CD4-positive, alpha-beta memory T cell (primary cell): ENCODE results near the gene ITSN1. TPM values are rescaled to one million over a fixed set of nuclear protein-coding genes. Genes with fewer than 3 reads are reported as not detected.
"Not testable (repeated sequence)": the region's sequence is repeated elsewhere in the genome, so short reads cannot be mapped to it uniquely, and the experiment has no call there.

Source experiments
- CTCF ChIA-PET: fragments of 350-600 bp; sonication (Branson Sonifier 250); formaldehyde crosslinking; loops from one replicate; lab custom pipeline; 2021; ENCODE audit warnings: inconsistent platforms; ENCODE audit not compliant: partially characterized antibody; lab: Charles Lee
- POLR2A ChIA-PET: fragments of 350-600 bp; sonication (Branson Sonifier 250); formaldehyde crosslinking; loops from one replicate; lab custom pipeline; 2021; ENCODE audit not compliant: partially characterized antibody; lab: Charles Lee
- DNase-seq, 5 donors: peaks; one replicate each; pipeline versions ENCODE4 v3.0.0 to v3.0.0-alpha.2; 2020 to 2022; ENCODE audit warnings: mixed read lengths in 1 of 5
- H3K27ac ChIP-seq: one replicate; pipeline ENCODE4 v1.7.0; 2013; ENCODE audit warnings: low read depth, low read length
- H3K27me3 ChIP-seq: 2 replicates; pipeline ENCODE4 v1.7.0; 2013; ENCODE audit warnings: mild to moderate bottlenecking, low read length, moderate library complexity; ENCODE audit not compliant: insufficient read depth
- H3K36me3 ChIP-seq: 2 replicates; pipeline ENCODE4 v1.7.0; 2013; ENCODE audit warnings: mild to moderate bottlenecking, low read length, moderate library complexity; ENCODE audit not compliant: insufficient read depth
- H3K4me1 ChIP-seq: 2 replicates; pipeline ENCODE4 v1.7.0; 2013; ENCODE audit warnings: mild to moderate bottlenecking, low read length, moderate library complexity; ENCODE audit not compliant: insufficient read depth
- H3K4me3 ChIP-seq, 2 donors: one replicate each; pipeline ENCODE4 v1.7.0; 2013; ENCODE audit warnings: low read length in 2 of 2, mild to moderate bottlenecking in 1 of 2
- H3K9me3 ChIP-seq, 2 donors: one replicate each; pipeline ENCODE4 v1.7.0; 2013; ENCODE audit warnings: low read length in 2 of 2, control low read depth in 1 of 2; ENCODE audit not compliant: control insufficient read depth in 1 of 2
- H3K27ac Mint-ChIP-seq, 7 donors: one replicate each; pipeline ENCODE4 v1.8.0; 2020 to 2021; ENCODE audit warnings: mixed read lengths in 7 of 7, mild to moderate bottlenecking in 6 of 7, inconsistent platforms in 3 of 7, moderate library complexity in 3 of 7
- H3K27me3 Mint-ChIP-seq, 2 donors: one replicate each; pipeline ENCODE4 v1.8.0; 2020 to 2021; ENCODE audit warnings: mixed read lengths in 2 of 2
- H3K36me3 Mint-ChIP-seq, 2 donors: one replicate each; pipeline ENCODE4 v1.8.0; 2020 to 2021; ENCODE audit warnings: mixed read lengths in 2 of 2, inconsistent platforms in 1 of 2, mild to moderate bottlenecking in 1 of 2
- H3K4me1 Mint-ChIP-seq, 4 donors: one replicate each; pipeline ENCODE4 v1.8.0; 2020 to 2021; ENCODE audit warnings: mixed read lengths in 4 of 4, mild to moderate bottlenecking in 1 of 4
- H3K4me3 Mint-ChIP-seq, 8 donors: one replicate each; pipeline ENCODE4 v1.8.0; 2020 to 2021; ENCODE audit warnings: mixed read lengths in 8 of 8, mild to moderate bottlenecking in 7 of 8, moderate library complexity in 6 of 8, inconsistent platforms in 3 of 8
- H3K9me3 Mint-ChIP-seq, 8 donors: one replicate each; pipeline ENCODE4 v1.8.0; 2020 to 2021; ENCODE audit warnings: mixed read lengths in 8 of 8, mild to moderate bottlenecking in 5 of 8, inconsistent platforms in 3 of 8, moderate library complexity in 1 of 8
- intact Hi-C: fragments of 100-400 bp; cut with micrococcal nuclease; formaldehyde crosslinking; loops from one replicate; pipeline ENCODE4 v1.15.1; 2023
- polyA plus RNA-seq, 2 donors: library from polyadenylated mRNA; unstranded; fragments of 300-500 nt; fragmentation: Illumina TruSeq; gene quantifications; one replicate each; pipeline ENCODE4 v1.2.3, GENCODE V29; 2021
- total RNA-seq, 2 experiments: library from RNA; stranded (reverse); gene quantifications; one replicate each; pipeline ENCODE4 v1.2.3, GENCODE V29; 2021

Gene ITSN1
- total and polyA plus RNA-seq, 4 experiments from 2014 or later = 1.0 to 3.9 (median 3.0) TPM

DNA sequence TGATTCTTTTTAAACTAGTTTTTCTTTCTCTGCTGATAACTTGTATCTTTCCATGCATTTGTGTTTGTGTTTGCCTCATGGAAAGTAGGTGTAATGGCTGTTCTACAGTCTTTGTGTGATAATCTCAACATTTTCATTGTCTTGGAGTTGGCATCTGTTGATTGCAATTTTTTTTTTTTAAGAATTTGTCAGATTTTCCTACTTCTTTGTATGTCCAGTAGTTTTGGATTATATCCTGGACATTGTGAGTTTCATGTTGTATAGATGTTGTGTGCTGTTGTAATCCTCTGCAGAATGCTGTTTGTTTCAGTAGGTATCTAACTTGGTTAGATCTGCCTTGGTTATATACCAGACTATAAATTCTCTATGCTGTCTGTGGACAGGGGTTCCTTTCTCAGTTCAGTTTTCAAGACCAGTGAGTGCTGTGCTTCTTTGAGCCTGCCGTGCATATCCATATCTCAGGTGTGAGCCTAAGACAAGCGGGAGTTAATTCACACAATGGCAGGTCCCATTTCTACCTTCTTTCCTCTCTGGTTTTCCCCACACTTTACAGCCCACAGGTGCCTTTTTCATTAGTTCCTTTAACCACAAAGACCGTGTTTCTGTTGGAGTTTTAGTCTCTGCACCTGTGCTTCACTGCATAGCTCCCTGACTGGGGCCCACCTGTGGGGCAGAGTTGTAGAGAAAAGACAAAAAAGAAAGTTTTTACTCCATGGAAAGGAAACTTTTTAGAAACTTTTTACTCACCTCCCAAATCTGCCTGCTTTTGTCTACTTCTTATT is 69.9 kb downstream of the ITSN1 start:
- H3K9me3 ChIP-seq = no peaks in the 10 kb centered on the region
- ChIA-PET POLR2A (no interaction called here), CTCF (no interaction called here)
- H3K36me3 ChIP-seq = no peaks in the 10 kb centered on the region
- Mint-ChIP-seq H3K4me3 (no peak overlapping the region), H3K4me1 (no peaks in the 10 kb centered on the region), H3K9me3 (peaks cover 0 to 17% (median 8%) of the 10 kb centered on the region in 8 donors), H3K27ac (no peak overlapping the region), H3K27me3 (peaks cover 0 to 2% of the 10 kb centered on the region in 2 donors), H3K36me3 (peaks cover 4 to 9% of the 10 kb centered on the region in 2 donors)
- DNase-seq = no peak
- H3K27ac ChIP-seq = no peak overlapping the region
- no peaks in the 10 kb centered on the region for H3K4me1 ChIP-seq
- H3K27me3 ChIP-seq = no peaks in the 10 kb centered on the region
- H3K4me3 ChIP-seq = no peak overlapping the region
- intact Hi-C loops = no loop called here

DNA sequence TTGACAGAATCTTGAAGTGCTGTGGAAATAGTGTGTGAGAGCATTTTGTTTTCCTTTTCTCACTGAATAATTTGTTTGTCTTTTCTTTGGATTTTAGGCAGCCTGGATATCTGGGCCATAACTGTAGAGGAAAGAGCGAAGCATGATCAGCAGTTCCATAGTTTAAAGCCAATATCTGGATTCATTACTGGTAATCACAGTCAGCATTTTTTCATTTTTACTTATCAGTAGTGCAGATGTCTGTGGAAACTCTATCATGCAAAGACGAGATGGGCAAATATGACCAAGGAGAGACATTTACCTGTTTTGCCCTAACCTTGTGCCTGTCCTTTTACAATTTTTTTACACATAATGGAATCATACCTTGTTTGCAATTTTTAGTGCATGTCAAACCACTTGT is 78.8 kb downstream of the ITSN1 start:
- Mint-ChIP-seq H3K4me3 (no peak overlapping the region), H3K27ac (no peak overlapping the region), H3K36me3 (no peaks in the 10 kb centered on the region), H3K4me1 (no peaks in the 10 kb centered on the region), H3K9me3 (no peaks in the 10 kb centered on the region), H3K27me3 (peaks cover 0 to 2% of the 10 kb centered on the region in 2 donors)
- CTCF ChIA-PET = no interaction called here
- Histone ChIP-seq H3K27ac (no peak overlapping the region), H3K27me3 (no peaks in the 10 kb centered on the region), H3K9me3 (no peaks in the 10 kb centered on the region), H3K4me3 (no peak overlapping the region), H3K36me3 (no peaks in the 10 kb centered on the region), H3K4me1 (no peaks in the 10 kb centered on the region)
- intact Hi-C loops = no loop called here
- no peak for DNase-seq
- POLR2A ChIA-PET = no interaction called here

DNA sequence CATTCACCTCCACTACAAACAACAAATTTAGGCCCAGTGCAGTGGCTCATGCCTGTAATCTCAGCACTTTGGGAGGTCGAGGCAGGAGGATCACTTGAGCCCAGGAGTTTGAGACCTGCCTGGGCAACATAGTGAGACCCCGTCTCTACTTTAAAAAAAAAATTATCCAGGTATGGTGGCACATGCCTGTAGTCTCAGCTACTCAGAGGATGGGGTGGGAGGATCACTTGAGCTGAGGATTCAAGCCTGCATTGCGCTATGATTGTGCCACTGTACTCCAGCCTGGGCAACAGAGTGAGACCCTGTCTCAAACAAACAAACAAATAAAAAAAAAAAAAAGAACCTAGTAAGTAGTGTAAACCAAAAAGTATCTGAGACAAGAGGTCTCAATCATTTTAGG is 86.8 kb downstream of the ITSN1 start:
- H3K4me3 Mint-ChIP-seq, H3K27me3 Mint-ChIP-seq, intact Hi-C loops, H3K36me3 ChIP-seq, H3K4me1 Mint-ChIP-seq, H3K9me3 Mint-ChIP-seq, H3K27ac ChIP-seq, H3K36me3 Mint-ChIP-seq, H3K9me3 ChIP-seq, H3K4me3 ChIP-seq, CTCF ChIA-PET, DNase-seq, POLR2A ChIA-PET, H3K4me1 ChIP-seq, H3K27ac Mint-ChIP-seq, H3K27me3 ChIP-seq: not testable (repeated sequence)

DNA sequence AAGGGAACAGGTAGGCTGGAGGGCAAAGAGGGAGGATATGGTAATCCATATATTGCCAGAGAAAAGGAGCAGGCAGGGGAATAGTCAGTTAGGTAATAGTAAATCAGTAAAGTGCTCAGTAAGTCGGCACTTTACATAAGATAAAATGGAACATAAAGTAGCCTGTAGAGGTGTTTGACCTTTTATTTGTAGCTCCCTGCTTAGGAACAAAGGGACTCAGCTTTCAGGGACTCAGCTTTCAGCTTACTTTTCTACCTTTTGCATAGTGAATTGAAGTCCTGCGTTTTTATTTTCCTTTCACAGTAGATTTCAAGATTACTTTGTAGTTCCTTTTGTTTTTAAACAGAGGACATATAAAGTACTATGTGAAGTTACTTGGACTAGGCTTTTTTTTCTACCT is 87.3 kb downstream of the ITSN1 start:
- CTCF ChIA-PET = no interaction called here
- intact Hi-C loops = no loop called here
- no peaks in the 10 kb centered on the region for H3K36me3 ChIP-seq

DNA sequence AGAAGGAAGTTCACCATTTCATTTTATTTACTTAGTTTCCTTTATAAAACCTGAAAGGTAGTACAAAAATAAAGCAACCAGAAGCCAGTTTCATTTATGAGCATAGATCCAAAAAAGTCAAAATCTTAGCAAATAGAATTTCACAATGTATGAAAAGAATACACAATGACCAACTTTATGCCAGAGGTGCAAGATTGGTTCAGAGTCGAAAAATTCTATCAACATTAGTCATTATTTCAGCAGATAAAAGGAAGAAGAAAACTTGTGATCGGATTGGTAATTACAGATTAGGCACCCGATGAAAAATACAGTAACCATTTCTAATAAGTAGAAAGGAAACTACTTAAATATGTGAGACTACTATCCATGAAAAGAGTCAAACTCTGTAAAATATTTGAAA is 89.1 kb downstream of the ITSN1 start:
- intact Hi-C loops = no loop called here
- Histone ChIP-seq H3K4me3 (no peak overlapping the region), H3K36me3 (no peaks in the 10 kb centered on the region), H3K27ac (no peak overlapping the region), H3K27me3 (no peaks in the 10 kb centered on the region), H3K9me3 (no peaks in the 10 kb centered on the region), H3K4me1 (no peaks in the 10 kb centered on the region)
- Mint-ChIP-seq H3K9me3 (no peaks in the 10 kb centered on the region), H3K4me3 (no peak overlapping the region), H3K4me1 (no peaks in the 10 kb centered on the region), H3K27ac (no peak overlapping the region), H3K36me3 (no peaks in the 10 kb centered on the region), H3K27me3 (peaks cover 3% of the 10 kb centered on the region in 2 donors)
- POLR2A ChIA-PET = no interaction called here
- CTCF ChIA-PET = no interaction called here
- no peak for DNase-seq

More for the DNA sequence above, 87.3 kb downstream of the ITSN1 start:
- Histone ChIP-seq H3K4me3 (no peak overlapping the region), H3K4me1 (no peaks in the 10 kb centered on the region), H3K9me3 (no peaks in the 10 kb centered on the region), H3K27me3 (no peaks in the 10 kb centered on the region), H3K27ac (no peak overlapping the region)
- Mint-ChIP-seq H3K27ac (no peak overlapping the region), H3K36me3 (no peaks in the 10 kb centered on the region), H3K4me1 (no peaks in the 10 kb centered on the region), H3K9me3 (no peaks in the 10 kb centered on the region), H3K4me3 (no peak overlapping the region), H3K27me3 (peaks cover 3% of the 10 kb centered on the region in 2 donors)
- DNase-seq = no peak
- POLR2A ChIA-PET = no interaction called here

DNA sequence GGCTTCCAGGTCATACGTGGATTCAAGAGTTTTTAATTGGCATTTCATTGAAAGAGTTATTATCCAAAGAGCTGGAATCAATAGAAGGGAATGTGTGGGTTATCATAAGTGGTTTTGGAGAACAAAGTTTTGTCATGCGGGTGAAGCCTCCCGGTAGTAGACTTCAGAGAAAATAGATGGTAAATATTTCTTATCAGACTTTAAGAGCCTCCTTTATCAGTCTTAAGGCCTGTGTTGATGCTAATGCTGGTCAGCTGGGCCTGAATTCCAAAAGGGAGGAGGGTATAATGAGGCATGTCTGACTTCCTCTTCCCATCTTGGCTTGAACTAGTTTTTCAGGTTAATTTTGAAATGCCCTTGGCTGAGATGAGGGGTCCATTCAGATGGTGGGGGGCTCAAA is 89.7 kb downstream of the ITSN1 start:
- Histone ChIP-seq H3K27me3 (no peaks in the 10 kb centered on the region), H3K4me3 (no peak overlapping the region), H3K4me1 (no peaks in the 10 kb centered on the region), H3K9me3 (no peaks in the 10 kb centered on the region), H3K36me3 (no peaks in the 10 kb centered on the region), H3K27ac (no peak overlapping the region)
- Mint-ChIP-seq H3K36me3 (no peaks in the 10 kb centered on the region), H3K27me3 (peaks cover 2% of the 10 kb centered on the region in 2 donors), H3K9me3 (no peaks in the 10 kb centered on the region), H3K4me3 (no peak overlapping the region), H3K4me1 (no peaks in the 10 kb centered on the region), H3K27ac (no peak overlapping the region)
- CTCF ChIA-PET = no interaction called here
- POLR2A ChIA-PET = no interaction called here
- DNase-seq = no peak
- intact Hi-C loops = no loop called here

DNA sequence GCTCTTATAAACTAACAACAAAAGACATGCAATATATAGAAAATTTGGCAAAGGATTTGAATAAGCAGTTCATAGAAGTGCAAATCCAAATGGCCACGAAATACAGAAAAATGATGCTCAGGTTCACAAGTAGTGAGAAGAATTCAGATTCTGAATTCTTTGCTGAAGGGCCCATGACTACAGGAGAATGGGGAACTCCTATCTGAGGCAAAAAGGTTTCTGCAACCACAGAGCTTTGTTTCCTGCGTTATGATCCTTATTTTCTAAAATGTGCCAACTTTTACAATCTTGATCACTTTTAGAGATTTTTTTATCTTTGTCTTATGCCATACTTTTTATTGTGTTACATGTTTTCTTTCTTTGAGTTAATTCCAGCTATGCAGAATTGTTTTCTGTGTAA is 91.3 kb downstream of the ITSN1 start:
- POLR2A ChIA-PET = no interaction called here

More for the DNA sequence above, 91.3 kb downstream of the ITSN1 start:
- intact Hi-C loops = no loop called here
- Mint-ChIP-seq H3K4me3 (no peak overlapping the region), H3K36me3 (no peaks in the 10 kb centered on the region), H3K27me3 (no peaks in the 10 kb centered on the region), H3K4me1 (no peaks in the 10 kb centered on the region), H3K9me3 (no peaks in the 10 kb centered on the region), H3K27ac (no peak overlapping the region)
- Histone ChIP-seq H3K36me3 (no peaks in the 10 kb centered on the region), H3K4me3 (no peak overlapping the region), H3K9me3 (no peaks in the 10 kb centered on the region), H3K4me1 (no peaks in the 10 kb centered on the region), H3K27ac (no peak overlapping the region), H3K27me3 (no peaks in the 10 kb centered on the region)
- no peak for DNase-seq
- CTCF ChIA-PET = no interaction called here
